ENCODE results near the gene ARHGAP6.

GRCh38 chrX:11606408-11606807 lies 59.3 kb downstream of the ARHGAP6 start:
- TF ChIP-seq, protein P1, sequence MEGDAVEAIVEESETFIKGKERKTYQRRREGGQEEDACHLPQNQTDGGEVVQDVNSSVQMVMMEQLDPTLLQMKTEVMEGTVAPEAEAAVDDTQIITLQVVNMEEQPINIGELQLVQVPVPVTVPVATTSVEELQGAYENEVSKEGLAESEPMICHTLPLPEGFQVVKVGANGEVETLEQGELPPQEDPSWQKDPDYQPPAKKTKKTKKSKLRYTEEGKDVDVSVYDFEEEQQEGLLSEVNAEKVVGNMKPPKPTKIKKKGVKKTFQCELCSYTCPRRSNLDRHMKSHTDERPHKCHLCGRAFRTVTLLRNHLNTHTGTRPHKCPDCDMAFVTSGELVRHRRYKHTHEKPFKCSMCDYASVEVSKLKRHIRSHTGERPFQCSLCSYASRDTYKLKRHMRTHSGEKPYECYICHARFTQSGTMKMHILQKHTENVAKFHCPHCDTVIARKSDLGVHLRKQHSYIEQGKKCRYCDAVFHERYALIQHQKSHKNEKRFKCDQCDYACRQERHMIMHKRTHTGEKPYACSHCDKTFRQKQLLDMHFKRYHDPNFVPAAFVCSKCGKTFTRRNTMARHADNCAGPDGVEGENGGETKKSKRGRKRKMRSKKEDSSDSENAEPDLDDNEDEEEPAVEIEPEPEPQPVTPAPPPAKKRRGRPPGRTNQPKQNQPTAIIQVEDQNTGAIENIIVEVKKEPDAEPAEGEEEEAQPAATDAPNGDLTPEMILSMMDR (conservative IDR thresholded peaks at IDR 0.05; ENCODE audit: low read depth in 2 of 2) = no peak
- no peak for TF ChIP-seq EZH2phosphoT487 (IDR thresholded peaks at IDR 0.05; ENCODE audit: unreplicated experiment)
- no peak for TF ChIP-seq CREB1 (CRISPR knock-in tag; IDR thresholded peaks at IDR 0.05; ENCODE audit: low read depth)
- TF ChIP-seq POLR2AphosphoS5 (IDR thresholded peaks at IDR 0.05; ENCODE audit: low read depth) = no peak
- TF ChIP-seq, protein P2, sequence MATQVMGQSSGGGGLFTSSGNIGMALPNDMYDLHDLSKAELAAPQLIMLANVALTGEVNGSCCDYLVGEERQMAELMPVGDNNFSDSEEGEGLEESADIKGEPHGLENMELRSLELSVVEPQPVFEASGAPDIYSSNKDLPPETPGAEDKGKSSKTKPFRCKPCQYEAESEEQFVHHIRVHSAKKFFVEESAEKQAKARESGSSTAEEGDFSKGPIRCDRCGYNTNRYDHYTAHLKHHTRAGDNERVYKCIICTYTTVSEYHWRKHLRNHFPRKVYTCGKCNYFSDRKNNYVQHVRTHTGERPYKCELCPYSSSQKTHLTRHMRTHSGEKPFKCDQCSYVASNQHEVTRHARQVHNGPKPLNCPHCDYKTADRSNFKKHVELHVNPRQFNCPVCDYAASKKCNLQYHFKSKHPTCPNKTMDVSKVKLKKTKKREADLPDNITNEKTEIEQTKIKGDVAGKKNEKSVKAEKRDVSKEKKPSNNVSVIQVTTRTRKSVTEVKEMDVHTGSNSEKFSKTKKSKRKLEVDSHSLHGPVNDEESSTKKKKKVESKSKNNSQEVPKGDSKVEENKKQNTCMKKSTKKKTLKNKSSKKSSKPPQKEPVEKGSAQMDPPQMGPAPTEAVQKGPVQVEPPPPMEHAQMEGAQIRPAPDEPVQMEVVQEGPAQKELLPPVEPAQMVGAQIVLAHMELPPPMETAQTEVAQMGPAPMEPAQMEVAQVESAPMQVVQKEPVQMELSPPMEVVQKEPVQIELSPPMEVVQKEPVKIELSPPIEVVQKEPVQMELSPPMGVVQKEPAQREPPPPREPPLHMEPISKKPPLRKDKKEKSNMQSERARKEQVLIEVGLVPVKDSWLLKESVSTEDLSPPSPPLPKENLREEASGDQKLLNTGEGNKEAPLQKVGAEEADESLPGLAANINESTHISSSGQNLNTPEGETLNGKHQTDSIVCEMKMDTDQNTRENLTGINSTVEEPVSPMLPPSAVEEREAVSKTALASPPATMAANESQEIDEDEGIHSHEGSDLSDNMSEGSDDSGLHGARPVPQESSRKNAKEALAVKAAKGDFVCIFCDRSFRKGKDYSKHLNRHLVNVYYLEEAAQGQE (IDR thresholded peaks at IDR 0.05; ENCODE audit: unreplicated experiment) = no peak
- TF ChIP-seq JUNB (IDR thresholded peaks at IDR 0.05; ENCODE audit: unreplicated experiment) = no peak
- TF ChIP-seq, protein P3, sequence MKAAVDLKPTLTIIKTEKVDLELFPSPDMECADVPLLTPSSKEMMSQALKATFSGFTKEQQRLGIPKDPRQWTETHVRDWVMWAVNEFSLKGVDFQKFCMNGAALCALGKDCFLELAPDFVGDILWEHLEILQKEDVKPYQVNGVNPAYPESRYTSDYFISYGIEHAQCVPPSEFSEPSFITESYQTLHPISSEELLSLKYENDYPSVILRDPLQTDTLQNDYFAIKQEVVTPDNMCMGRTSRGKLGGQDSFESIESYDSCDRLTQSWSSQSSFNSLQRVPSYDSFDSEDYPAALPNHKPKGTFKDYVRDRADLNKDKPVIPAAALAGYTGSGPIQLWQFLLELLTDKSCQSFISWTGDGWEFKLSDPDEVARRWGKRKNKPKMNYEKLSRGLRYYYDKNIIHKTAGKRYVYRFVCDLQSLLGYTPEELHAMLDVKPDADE (IDR thresholded peaks at IDR 0.05) = no peak
- no peak for TF ChIP-seq NANOG (IDR thresholded peaks at IDR 0.05; ENCODE audit: borderline replicate concordance)
- TF ChIP-seq EZH2 (IDR thresholded peaks at IDR 0.05; ENCODE audit: low read depth, unreplicated experiment) = no peak
- no peak for TF ChIP-seq STAT1 (IDR thresholded peaks at IDR 0.05; ENCODE audit: unreplicated experiment)
- no peak for TF ChIP-seq ZNF331 (CRISPR knock-in tag; IDR thresholded peaks at IDR 0.05; ENCODE audit: low read depth)
- no peak for TF ChIP-seq ZNF462 (CRISPR knock-in tag; IDR thresholded peaks at IDR 0.05)
